Loucy (cell line): ENCODE data around the gene JPH2.

Experiments
- H2AFZ ChIP-seq: fragments of 200-600 bp; sonication (generic); 2 replicates; pipeline ENCODE4 v1.6.0; 2016; ENCODE audit warnings: antibody characterized with exemption, mild to moderate bottlenecking, low read length, moderate library complexity
- H3F3A ChIP-seq: fragments of 200-600 bp; 2 replicates; pipeline ENCODE4 v1.6.0; 2016; ENCODE audit warnings: antibody characterized with exemption, low read depth, mild to moderate bottlenecking
- H3K27me3 ChIP-seq: fragments of 200-600 bp; sonication (generic); 2 replicates; pipeline ENCODE4 v1.6.1; 2014; ENCODE audit warnings: low read length, mild to moderate bottlenecking; ENCODE audit not compliant: insufficient read depth, poor library complexity, severe bottlenecking
- H3K36me3 ChIP-seq: fragments of 200-600 bp; sonication (generic); 2 replicates; pipeline ENCODE4 v1.6.1; 2016; ENCODE audit warnings: low read length; ENCODE audit not compliant: insufficient read depth
- H3K4me1 ChIP-seq: fragments of 200-600 bp; sonication (generic); 2 replicates; pipeline ENCODE4 v1.5.1; 2014; ENCODE audit warnings: low read length, mild to moderate bottlenecking; ENCODE audit not compliant: insufficient read depth, poor library complexity, severe bottlenecking
- H3K4me2 ChIP-seq: fragments of 200-600 bp; sonication (generic); 2 replicates; pipeline ENCODE4 v1.6.0; 2014; ENCODE audit warnings: antibody characterized with exemption, low read length, low read depth, mild to moderate bottlenecking; ENCODE audit not compliant: poor library complexity, severe bottlenecking
- H3K4me3 ChIP-seq: fragments of 200-600 bp; sonication (generic); 2 replicates; pipeline ENCODE4 v1.5.1; 2014; ENCODE audit warnings: low read length, mild to moderate bottlenecking, mixed read lengths; ENCODE audit not compliant: poor library complexity, severe bottlenecking
- H3K79me2 ChIP-seq: fragments of 200-600 bp; sonication (generic); 2 replicates; pipeline ENCODE4 v1.6.1; 2014; ENCODE audit warnings: low read length; ENCODE audit not compliant: insufficient read depth
- H3K9ac ChIP-seq: fragments of 200-600 bp; sonication (generic); 2 replicates; pipeline ENCODE4 v1.6.0; 2014; ENCODE audit warnings: mild to moderate bottlenecking, low read depth, low read length, moderate library complexity; ENCODE audit not compliant: poor library complexity, severe bottlenecking
- H3K9me2 ChIP-seq: fragments of 200-600 bp; sonication (generic); replicated peaks from 2 replicates; pipeline ENCODE4 v1.6.1; 2016; ENCODE audit warnings: low read depth, low read length, mixed read lengths
- H3K9me3 ChIP-seq: fragments of 200-600 bp; sonication (generic); 2 replicates; pipeline ENCODE4 v1.6.1; 2014; ENCODE audit warnings: mild to moderate bottlenecking, antibody characterized with exemption, low read length, low read depth; ENCODE audit not compliant: insufficient read depth
- H4K20me1 ChIP-seq: fragments of 200-600 bp; sonication (generic); 2 replicates; pipeline ENCODE4 v1.6.0; 2014; ENCODE audit warnings: antibody characterized with exemption, low read length, mild to moderate bottlenecking; ENCODE audit not compliant: insufficient read depth, poor library complexity, severe bottlenecking
- EZH2phosphoT487 ChIP-seq: fragments of 200-600 bp; IDR thresholded peaks from 2 replicates; pipeline ENCODE4 v1.6.1; 2018; ENCODE audit warnings: antibody characterized with exemption, mild to moderate bottlenecking, moderate library complexity, borderline replicate concordance
- TF ChIP-seq, protein P1 (sequence below): fragments of 200-600 bp; sonication (generic); conservative IDR thresholded peaks from 2 replicates; pipeline ENCODE4 v1.5.1; 2014; ENCODE audit warnings: mild to moderate bottlenecking, antibody characterized with exemption, low read length

The JPH2 gene

DNA sequence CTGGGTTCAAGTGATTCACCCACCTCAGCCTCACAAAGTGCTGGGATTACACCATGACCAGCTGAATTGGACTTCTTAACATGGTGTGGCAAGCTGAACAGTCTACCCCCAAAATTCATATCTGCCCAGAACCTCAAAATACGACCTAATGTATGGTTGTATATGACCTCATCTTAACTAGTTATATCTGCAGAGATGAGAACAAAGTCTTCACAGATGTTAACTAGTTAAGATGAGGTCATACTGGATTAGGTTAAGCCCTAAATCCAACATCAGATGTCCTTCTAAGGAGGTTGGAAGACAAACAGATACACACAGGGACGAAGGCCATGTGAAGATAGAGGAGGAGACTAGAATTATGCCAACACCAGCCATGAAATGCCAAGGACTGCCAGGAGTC, 102.5 kb downstream of the JPH2 start:
- Histone ChIP-seq H3K9me3 (no peaks in the 10 kb centered on the region), H3K36me3 (no peaks in the 10 kb centered on the region), H3K79me2 (no peaks in the 10 kb centered on the region), H4K20me1 (no peaks in the 10 kb centered on the region), H3K4me1 (peaks cover 12% of the 10 kb centered on the region), H3K27me3 (no peaks in the 10 kb centered on the region), H2AFZ (no peak overlapping the region), H3K9me2 (no peaks in the 10 kb centered on the region), H3K4me3 (no peak overlapping the region), H3F3A (no peaks in the 10 kb centered on the region), H3K9ac (no peak overlapping the region), H3K4me2 (no peak overlapping the region)
- no peak for TF ChIP-seq EZH2phosphoT487
- TF ChIP-seq, protein P1, sequence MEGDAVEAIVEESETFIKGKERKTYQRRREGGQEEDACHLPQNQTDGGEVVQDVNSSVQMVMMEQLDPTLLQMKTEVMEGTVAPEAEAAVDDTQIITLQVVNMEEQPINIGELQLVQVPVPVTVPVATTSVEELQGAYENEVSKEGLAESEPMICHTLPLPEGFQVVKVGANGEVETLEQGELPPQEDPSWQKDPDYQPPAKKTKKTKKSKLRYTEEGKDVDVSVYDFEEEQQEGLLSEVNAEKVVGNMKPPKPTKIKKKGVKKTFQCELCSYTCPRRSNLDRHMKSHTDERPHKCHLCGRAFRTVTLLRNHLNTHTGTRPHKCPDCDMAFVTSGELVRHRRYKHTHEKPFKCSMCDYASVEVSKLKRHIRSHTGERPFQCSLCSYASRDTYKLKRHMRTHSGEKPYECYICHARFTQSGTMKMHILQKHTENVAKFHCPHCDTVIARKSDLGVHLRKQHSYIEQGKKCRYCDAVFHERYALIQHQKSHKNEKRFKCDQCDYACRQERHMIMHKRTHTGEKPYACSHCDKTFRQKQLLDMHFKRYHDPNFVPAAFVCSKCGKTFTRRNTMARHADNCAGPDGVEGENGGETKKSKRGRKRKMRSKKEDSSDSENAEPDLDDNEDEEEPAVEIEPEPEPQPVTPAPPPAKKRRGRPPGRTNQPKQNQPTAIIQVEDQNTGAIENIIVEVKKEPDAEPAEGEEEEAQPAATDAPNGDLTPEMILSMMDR: no peak

DNA sequence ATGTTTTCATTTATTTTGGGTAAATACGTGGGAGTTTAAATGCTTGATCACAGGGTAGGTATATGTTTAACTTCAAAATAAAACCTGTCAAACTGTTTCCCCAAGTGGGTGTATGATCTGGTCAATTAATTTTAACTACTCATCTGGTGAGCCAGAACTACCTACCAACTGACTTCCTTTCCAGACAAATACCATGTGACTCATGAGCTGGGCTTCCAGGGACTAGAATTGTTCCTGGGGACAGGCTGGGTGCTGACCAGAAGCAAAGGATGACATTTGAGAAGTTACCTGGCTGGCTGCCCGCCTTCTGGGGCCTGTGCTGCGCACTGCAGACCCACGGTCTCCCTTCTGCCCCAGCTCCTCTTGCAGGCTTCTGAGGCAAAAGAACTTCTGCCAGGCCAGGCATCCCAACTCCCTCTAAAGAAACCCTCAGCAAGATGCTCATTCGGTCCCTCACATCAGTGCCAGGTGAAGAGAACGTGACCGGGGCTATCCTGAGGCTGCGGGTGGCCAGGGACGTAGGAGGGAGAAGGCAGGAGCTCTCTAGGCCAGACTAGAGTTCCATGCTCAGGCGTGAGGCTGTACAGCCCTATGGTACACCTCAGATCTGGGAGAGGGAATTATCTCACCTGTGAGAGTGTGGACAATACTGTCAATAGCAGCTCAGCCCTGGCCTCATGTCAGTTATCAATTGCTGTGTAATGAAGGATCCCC, 103.6 kb downstream of the JPH2 start:
- H3K9ac ChIP-seq: no peak overlapping the region
- H3K9me2 ChIP-seq: no peaks in the 10 kb centered on the region
- H3F3A ChIP-seq: no peaks in the 10 kb centered on the region
- no peaks in the 10 kb centered on the region for H3K27me3 ChIP-seq
- no peaks in the 10 kb centered on the region for H3K36me3 ChIP-seq
- TF ChIP-seq, protein P1: no peak
- TF ChIP-seq EZH2phosphoT487: no peak
- H3K4me2 ChIP-seq: no peak overlapping the region
- H3K79me2 ChIP-seq: no peaks in the 10 kb centered on the region
- H4K20me1 ChIP-seq: no peaks in the 10 kb centered on the region
- no peak overlapping the region for H3K4me3 ChIP-seq
- H3K9me3 ChIP-seq: no peaks in the 10 kb centered on the region
- H2AFZ ChIP-seq: no peak overlapping the region
- H3K4me1 ChIP-seq: peaks cover 14% of the 10 kb centered on the region

DNA sequence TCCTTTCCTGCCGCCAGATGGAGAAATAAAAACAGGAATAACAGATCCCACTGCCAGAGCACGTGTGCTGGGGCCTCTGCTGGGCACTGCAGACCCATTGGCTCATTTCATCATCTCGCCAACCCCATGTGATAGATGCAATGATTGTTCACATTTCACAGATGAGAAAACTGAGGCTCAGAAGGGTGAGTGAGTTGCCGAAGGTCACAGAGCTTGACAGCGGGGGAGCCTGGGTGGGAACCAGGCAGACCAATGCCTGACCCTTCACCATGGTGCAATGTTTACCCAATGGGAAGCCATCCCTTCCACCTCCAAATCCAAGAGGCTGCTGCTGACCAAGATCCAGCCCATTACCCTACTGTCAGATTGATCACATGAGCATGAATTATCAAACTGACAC, 105.1 kb downstream of the JPH2 start:
- H3K4me3 ChIP-seq: no peak overlapping the region
- TF ChIP-seq EZH2phosphoT487: no peak
- TF ChIP-seq, protein P1: no peak
- peaks cover 14% of the 10 kb centered on the region for H3K4me1 ChIP-seq
- no peak overlapping the region for H3K4me2 ChIP-seq
- no peaks in the 10 kb centered on the region for H3K9me3 ChIP-seq
- no peak overlapping the region for H3K9ac ChIP-seq
- H3K36me3 ChIP-seq: no peaks in the 10 kb centered on the region
- H3K9me2 ChIP-seq: no peaks in the 10 kb centered on the region
- no peaks in the 10 kb centered on the region for H3F3A ChIP-seq
- H3K79me2 ChIP-seq: no peaks in the 10 kb centered on the region
- no peaks in the 10 kb centered on the region for H3K27me3 ChIP-seq
- no peak overlapping the region for H2AFZ ChIP-seq
- no peaks in the 10 kb centered on the region for H4K20me1 ChIP-seq
